ENCODE measurements around the gene IL17B. TPM values are rescaled to one million over a fixed set of nuclear protein-coding genes. Genes with fewer than 3 reads are reported as not detected.

The IL17B gene
- polyA plus RNA-seq, 3 donors, result 0.69 to 1.6 (median 1.3) TPM

GRCh38 chr5:149381261-149381985, 2.3 kb upstream of the IL17B start:
- DNase-seq (ENCODE audit: low read depth in 3 of 3, low spot score in 2 of 3), result no peak

DNA sequence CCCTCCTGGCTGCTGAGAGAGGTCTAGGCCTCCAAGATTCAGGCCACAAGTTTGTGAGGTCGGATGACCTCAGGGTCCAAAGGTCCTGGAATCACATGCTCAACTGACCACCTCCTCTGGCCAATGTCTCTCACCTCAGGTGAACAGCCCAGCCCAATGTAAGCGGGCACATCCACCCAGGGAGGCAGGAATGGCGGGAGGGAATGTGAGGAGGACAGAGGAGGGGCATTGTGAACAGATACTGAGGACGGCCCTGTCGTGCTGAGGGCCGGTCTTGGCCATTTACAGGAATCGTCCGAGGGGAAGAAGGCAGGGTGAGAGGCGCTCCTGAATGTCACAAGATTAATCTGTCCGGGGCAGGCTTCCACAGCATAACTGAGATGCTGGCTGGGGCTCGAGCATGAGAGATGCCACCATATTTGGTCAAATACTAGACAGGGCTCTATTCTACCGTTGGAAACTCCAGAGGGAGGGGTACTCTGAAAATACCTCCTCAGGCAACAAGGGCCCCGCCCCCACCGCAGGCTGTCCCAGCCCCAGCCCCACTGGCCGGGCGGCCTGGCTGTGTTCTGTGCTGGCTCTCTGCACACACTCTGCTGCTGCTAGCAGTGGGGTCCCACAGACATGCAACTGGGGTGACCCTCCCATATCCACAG, 1.5 kb upstream of the IL17B start:
- no peak for DNase-seq (ENCODE audit: low read depth in 3 of 3, low spot score in 2 of 3)

DNA sequence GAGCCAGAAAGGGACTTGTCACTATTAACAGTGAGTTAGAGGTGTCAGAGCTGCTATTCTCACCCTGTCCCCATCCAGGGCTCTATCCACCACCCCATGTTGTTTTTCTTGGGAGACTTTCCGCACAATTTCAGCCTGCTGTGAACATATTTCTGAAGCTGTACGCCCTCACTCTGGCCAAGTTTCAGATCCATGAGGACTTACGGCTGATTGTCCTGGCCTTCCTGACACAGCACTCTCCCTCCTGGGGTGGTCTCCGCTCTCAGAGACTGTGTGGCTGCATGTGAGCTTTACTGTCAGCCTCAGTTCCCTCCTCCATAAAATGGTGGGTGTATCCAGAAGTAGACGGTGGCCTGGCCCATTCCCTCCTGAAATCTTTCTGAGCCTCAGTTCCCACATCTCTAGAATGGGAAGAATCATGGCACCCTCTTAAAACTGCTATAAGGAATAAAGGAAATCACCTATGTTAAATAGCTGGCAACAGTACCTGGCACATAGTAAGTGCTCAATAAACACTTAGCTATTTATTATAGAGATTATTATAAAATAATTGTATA, 804 bp upstream of the IL17B start:
- DNase-seq (ENCODE audit: low read depth in 3 of 3, low spot score in 2 of 3), result no peak

- no peak for DNase-seq (ENCODE audit: low read depth in 3 of 3, low spot score in 2 of 3)
Observed at GRCh38 chr5:149378241-149378820, 761 bp downstream of the IL17B start.

- DNase-seq (ENCODE audit: low read depth in 3 of 3, low spot score in 2 of 3), result no peak
Observed at GRCh38 chr5:149376711-149377447, 2.2 kb downstream of the IL17B start.

GRCh38 chr5:149376104-149376503, 3.0 kb downstream of the IL17B start:
- no peak for DNase-seq (ENCODE audit: low read depth in 3 of 3, low spot score in 2 of 3)

DNA sequence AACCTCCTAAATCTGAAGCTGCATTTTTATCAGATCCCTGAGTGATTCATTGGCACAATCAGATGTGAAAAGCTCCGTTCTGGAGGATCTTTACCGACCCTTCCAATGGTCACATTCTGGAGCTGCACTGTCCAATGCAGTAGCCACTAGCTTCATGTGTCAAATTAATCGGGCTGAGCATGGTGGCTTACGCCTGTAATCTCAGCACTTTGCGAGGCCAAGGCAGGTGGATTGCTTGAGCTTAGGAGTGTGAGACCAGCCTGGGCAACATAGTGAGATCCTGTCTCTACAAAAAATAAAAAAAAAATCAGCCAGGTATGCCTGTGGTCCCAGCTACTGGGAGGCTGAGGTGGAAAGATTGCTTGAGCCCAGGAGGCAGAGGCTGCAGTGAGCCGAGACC, 3.7 kb downstream of the IL17B start:
- DNase-seq (ENCODE audit: low read depth in 3 of 3, low spot score in 2 of 3), result no peak

- DNase-seq (ENCODE audit: low read depth in 3 of 3, low spot score in 2 of 3), result no peak
Observed at GRCh38 chr5:149374801-149375200, 4.3 kb downstream of the IL17B start.

DNA sequence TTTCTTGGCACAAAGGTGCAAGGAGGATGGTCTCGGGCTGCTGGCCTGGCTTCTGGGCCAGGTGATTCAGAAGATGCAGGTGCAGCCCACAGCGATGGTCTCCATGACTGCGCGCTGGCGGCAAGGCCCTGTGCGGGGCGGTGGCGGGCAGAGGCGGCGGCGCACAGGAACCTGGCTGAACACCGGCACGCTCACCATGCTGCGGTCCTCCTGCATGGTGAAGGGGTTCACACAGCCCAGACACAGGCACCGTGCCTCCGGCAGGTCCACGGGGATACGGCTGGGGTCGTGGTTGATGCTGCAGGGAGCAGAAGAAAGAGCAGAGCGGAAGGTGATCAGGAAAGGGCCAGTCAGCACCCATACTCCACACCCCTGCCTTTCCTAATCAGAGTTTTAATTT, 4.8 kb downstream of the IL17B start:
- DNase-seq (ENCODE audit: low read depth in 3 of 3, low spot score in 2 of 3), result no peak

DNA sequence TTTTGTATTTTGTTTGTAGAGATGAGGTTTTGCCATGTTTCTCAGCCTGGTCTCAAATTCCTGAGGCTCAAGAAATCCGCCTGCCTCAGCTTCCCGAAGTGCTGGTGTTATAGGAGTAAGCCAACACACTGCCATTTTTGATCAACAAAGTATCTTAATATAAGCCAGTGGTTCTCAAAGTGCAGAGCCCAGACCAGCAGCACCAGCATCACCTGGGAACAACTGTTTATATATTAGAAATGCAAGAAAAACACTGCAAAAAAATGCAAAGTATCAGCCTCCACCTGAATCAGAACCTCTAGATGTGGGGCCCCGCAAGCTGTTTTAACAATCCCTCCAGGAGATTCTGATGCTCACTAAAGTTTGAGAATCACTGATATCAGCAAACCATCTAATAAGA, 6.2 kb downstream of the IL17B start:
- DNase-seq (ENCODE audit: low read depth in 3 of 3, low spot score in 2 of 3), result no peak

- no peak for DNase-seq (ENCODE audit: low read depth in 3 of 3, low spot score in 2 of 3)
Observed at GRCh38 chr5:149372076-149372795, 6.9 kb downstream of the IL17B start.

GRCh38 chr5:149371296-149371962, 7.7 kb downstream of the IL17B start:
- DNase-seq (ENCODE audit: low read depth in 3 of 3, low spot score in 2 of 3), result no peak

- no peak for DNase-seq (ENCODE audit: low read depth in 3 of 3, low spot score in 2 of 3)
Observed at GRCh38 chr5:149370878-149371277, 8.2 kb downstream of the IL17B start.

DNA sequence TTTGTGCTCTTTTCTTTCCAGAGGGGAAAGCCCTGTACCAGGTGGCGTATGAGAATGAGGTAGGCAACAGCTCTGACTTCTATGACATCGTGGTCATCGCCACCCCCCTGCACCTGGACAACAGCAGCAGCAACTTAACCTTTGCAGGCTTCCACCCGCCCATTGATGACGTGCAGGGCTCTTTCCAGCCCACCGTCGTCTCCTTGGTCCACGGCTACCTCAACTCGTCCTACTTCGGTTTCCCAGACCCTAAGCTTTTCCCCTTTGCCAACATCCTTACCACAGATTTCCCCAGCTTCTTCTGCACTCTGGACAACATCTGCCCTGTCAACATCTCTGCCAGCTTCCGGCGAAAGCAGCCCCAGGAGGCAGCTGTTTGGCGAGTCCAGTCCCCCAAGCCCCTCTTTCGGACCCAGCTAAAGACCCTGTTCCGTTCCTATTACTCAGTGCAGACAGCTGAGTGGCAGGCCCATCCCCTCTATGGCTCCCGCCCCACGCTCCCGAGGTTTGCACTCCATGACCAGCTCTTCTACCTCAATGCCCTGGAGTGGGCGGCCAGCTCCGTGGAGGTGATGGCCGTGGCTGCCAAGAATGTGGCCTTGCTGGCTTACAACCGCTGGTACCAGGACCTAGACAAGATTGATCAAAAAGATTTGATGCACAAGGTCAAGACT, 11.0 kb downstream of the IL17B start:
- no peak for DNase-seq (ENCODE audit: low read depth in 3 of 3, low spot score in 2 of 3)

DNA sequence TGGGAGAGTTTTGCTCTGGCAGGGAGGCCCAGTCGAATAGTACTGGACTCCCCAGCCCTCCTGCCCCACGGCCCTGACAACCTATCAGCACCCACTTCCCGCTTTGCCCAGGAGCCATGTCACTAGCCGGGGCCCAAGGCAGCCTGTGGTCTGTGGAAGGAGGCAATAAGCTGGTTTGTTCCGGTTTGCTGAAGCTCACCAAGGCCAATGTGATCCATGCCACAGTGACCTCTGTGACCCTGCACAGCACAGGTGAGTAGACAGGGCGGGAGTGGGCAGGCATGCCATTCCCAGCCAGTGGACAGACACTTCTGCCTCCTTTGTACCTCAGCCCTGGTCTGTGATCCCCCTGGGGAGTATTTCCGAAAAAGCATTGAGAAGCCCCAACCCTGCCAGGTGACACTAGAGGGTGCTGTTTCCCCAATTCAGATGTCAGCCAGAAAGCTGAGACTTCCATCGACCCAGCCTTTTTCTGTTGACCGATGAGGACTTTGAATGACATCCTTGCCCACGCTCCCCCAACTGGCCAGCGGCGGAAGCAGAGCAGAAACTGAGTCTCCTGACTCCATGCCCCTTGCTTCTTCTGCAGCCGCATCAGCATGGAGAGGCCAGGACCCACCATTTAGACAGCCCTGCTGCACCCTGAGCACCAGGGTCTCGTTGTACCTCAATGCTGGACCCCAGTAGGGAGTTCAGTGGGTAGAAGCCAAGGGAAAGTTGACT, 11.7 kb downstream of the IL17B start:
- peak in 1 of 3 donors; percentile 49 for DNase-seq (ENCODE audit: low read depth in 3 of 3, low spot score in 2 of 3)

DNA sequence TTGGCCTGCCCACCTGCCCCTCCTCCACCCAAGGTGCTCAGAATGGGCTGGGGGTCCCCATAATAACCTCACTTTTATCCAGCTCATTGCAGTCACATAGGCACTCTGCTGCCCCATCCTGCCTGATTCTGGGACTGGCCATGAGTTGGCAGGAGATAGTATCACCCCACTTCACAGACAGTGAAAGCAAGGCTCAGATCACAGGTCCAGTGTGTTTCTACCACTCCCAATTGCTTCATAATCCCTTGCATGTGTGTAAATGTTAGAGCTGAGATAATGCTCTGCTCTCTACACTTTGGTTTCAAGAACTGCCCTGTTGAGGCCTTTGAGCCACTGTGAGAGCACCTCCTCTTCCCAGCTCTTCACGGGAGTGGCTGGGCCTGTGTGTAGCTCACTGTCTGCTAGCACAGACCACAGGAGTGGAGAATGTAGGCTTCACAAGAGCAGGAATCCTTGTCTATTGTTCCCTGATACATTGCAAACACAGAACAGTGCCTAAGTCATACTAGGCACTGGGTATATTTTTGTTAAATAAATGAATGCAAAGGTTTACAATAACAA, 12.8 kb downstream of the IL17B start:
- DNase-seq (ENCODE audit: low read depth in 3 of 3, low spot score in 2 of 3), result no peak

DNA sequence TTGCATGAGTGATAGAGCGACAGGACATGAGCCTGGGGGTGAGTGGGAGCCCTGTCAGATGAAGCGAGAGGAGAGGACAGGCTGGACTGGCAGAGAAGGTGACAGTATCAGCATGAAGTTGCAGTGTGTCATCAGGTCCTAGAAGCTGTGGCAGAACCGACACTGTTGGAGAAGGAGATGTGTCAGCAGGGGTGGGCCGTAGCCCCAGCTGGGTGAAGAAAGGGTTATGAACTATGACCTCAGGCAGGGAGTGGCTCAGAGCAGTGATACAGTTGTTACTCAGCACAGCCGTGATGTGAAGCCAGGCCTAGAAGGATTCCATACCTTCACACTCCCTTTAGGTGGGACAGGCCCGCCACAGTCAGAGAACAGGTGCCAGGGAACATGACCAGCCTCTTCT, 13.7 kb downstream of the IL17B start:
- no peak for DNase-seq (ENCODE audit: low read depth in 3 of 3, low spot score in 2 of 3)

DNA sequence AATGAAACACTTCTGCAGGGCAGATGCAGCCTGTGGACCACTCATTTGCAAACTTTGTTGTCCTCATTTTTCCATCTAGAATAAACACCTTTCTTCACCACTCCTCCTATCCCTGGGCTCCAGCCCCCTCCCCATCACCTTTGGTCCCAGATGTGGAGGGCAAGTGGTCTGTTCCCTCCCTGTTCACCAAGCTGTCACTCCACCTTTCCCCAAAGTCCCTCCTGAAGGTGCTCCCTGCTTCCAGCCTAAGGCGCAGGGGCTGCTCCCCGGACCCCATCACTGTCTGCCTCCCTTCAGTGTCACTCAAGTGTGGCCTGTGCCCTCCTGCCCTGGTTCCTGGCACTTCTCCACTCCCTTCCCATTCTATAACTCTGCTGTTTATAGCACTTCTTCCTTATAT, 14.4 kb downstream of the IL17B start:
- no peak for DNase-seq (ENCODE audit: low read depth in 3 of 3, low spot score in 2 of 3)

Data from right renal cortex interstitium (tissue), 3 donors.